Measurements from ENCODE around the gene FOXJ1. TPM values are rescaled to one million over a fixed set of nuclear protein-coding genes. Genes with fewer than 3 reads are reported as not detected.
A peak's percentile ranks its signal among the peaks of the same experiment; 100 is the strongest.

The FOXJ1 gene
- polyA plus RNA-seq, 1 of the 3 experiments (the other 2 are of a cell fraction), result not detected

- Histone ChIP-seq H3K9ac (no peak overlapping the region), H3K4me1 (ENCODE audit: control insufficient read depth in 1 of 2, insufficient read depth in 2 of 2, low read depth in 1 of 2, low read length in 1 of 2) (no peaks in the 10 kb centered on the region), H2AFZ (ENCODE audit: low read depth) (no peak overlapping the region), H3K4me3 (ENCODE audit: low read depth in 2 of 2, low read length in 1 of 2) (no peak overlapping the region), H3K9me2 (no peaks in the 10 kb centered on the region), H3K27ac (ENCODE audit: low read depth in 2 of 2, low read length in 1 of 2) (no peak overlapping the region), H3K9me3 (no peaks in the 10 kb centered on the region), H3K4me2 (no peak overlapping the region), H3F3A (replicated peaks; ENCODE audit: insufficient read depth) (peaks cover 5% of the 10 kb centered on the region), H3K27me3 (ENCODE audit: insufficient read depth) (no peaks in the 10 kb centered on the region), H3K79me2 (ENCODE audit: insufficient read depth) (no peaks in the 10 kb centered on the region), H3K36me3 (replicated peaks in 1 of 2; ENCODE audit: control insufficient read depth in 1 of 2, insufficient read depth in 2 of 2, low read length in 1 of 2) (peaks cover 36 to 96% of the 10 kb centered on the region in 2 experiments), H4K20me1 (ENCODE audit: insufficient read depth) (no peaks in the 10 kb centered on the region)
- DNase-seq, result peak; percentile 64
- TF ChIP-seq CTCF (IDR thresholded peaks at IDR 0.05), result 0 out of 2 replicates have a peak, but pooled peaks have one; percentile 14
- TF ChIP-seq NFIC (IDR thresholded peaks at IDR 0.05; ENCODE audit: borderline replicate concordance), result no peak
- POLR2A ChIA-PET, result interaction anchor here (1.4 kb wide), 1 partner anchor 8 kb away, joined by 8 read pairs; no protein-coding TSS in a partner anchor
- CTCF ChIA-PET, result interaction anchor here (0.7 to 3.2 kb wide), 8 partner anchors 8 to 183 kb away, joined by 3 to 10 read pairs (median 3); partner anchors contain the start of genes GALR2, MRPL38 and ZACN
- WGBS (ENCODE audit: low lambda C conversion rate), result 87% methylated on average over 21 of the region's 25 CpGs
Observed at GRCh38 chr17:76088041-76088867, 52.8 kb downstream of the FOXJ1 start.

GRCh38 chr17:76087531-76087930 lies 53.5 kb downstream of the FOXJ1 start:
- no peak overlapping the region for H3K4me3 ChIP-seq (ENCODE audit: low read depth in 2 of 2, low read length in 1 of 2)
- no peaks in the 10 kb centered on the region for H3K4me1 ChIP-seq (ENCODE audit: control insufficient read depth in 1 of 2, insufficient read depth in 2 of 2, low read depth in 1 of 2, low read length in 1 of 2)
- H3K9ac ChIP-seq, result no peak overlapping the region
- no peak overlapping the region for H3K27ac ChIP-seq (ENCODE audit: low read depth in 2 of 2, low read length in 1 of 2)
- CTCF ChIA-PET, result interaction anchor here (1.0 to 3.2 kb wide), 4 partner anchors 8 to 87 kb away, joined by 3 to 10 read pairs (median 4); partner anchors contain the start of genes CDK3, GALR2 and ZACN
- no peak overlapping the region for H2AFZ ChIP-seq (ENCODE audit: low read depth)
- no peak for TF ChIP-seq RXRA (IDR thresholded peaks at IDR 0.05; ENCODE audit: borderline replicate concordance, low read depth)
- TF ChIP-seq TEAD4 (IDR thresholded peaks at IDR 0.05; ENCODE audit: borderline replicate concordance, insufficient read depth), result no peak
- TF ChIP-seq RFX5 (IDR thresholded peaks at IDR 0.05; ENCODE audit: low read length), result no peak
- no peak for TF ChIP-seq MAX (IDR thresholded peaks at IDR 0.05; ENCODE audit: low read depth)
- TF ChIP-seq EP300 (IDR thresholded peaks at IDR 0.05; ENCODE audit: borderline replicate concordance in 1 of 2, low read depth in 1 of 2, low read length in 1 of 2), result no peak
- no peak for TF ChIP-seq EZH2phosphoT487 (IDR thresholded peaks at IDR 0.05; ENCODE audit: borderline replicate concordance, low read depth)
- TF ChIP-seq GABPA (IDR thresholded peaks at IDR 0.05; ENCODE audit: low read depth), result no peak
- TF ChIP-seq ZBTB33 (IDR thresholded peaks at IDR 0.05; ENCODE audit: borderline replicate concordance, low read depth), result no peak
- TF ChIP-seq CTCF (IDR thresholded peaks at IDR 0.05), result no peak
- TF ChIP-seq MXI1 (IDR thresholded peaks at IDR 0.05; ENCODE audit: low read depth, low read length), result no peak
- TF ChIP-seq GATA2 (CRISPR knock-in tag; IDR thresholded peaks at IDR 0.05), result no peak
- no peak for TF ChIP-seq SMC3 (IDR thresholded peaks at IDR 0.05; ENCODE audit: low read depth, low read length)
- no peak for TF ChIP-seq RAD21 (IDR thresholded peaks at IDR 0.05; ENCODE audit: low read length)
- no peak for TF ChIP-seq USF1 (IDR thresholded peaks at IDR 0.05; ENCODE audit: borderline replicate concordance, low read depth)
- no peak for TF ChIP-seq JUND (IDR thresholded peaks at IDR 0.05)
- peak; percentile 21 for DNase-seq
- H3K9me2 ChIP-seq, result no peaks in the 10 kb centered on the region
- 91% methylated on average over 11 of the region's 11 CpGs for WGBS (ENCODE audit: low lambda C conversion rate)
- POLR2A ChIA-PET, result no interaction called here
- H3K27me3 ChIP-seq (ENCODE audit: insufficient read depth), result no peaks in the 10 kb centered on the region
- no peaks in the 10 kb centered on the region for H4K20me1 ChIP-seq (ENCODE audit: insufficient read depth)
- no peaks in the 10 kb centered on the region for H3K79me2 ChIP-seq (ENCODE audit: insufficient read depth)
- no peaks in the 10 kb centered on the region for H3K9me3 ChIP-seq
- H3F3A ChIP-seq (replicated peaks; ENCODE audit: insufficient read depth), result peaks cover 5% of the 10 kb centered on the region
- H3K4me2 ChIP-seq, result no peak overlapping the region
- peaks cover 33 to 93% of the 10 kb centered on the region in 2 experiments for H3K36me3 ChIP-seq (replicated peaks in 1 of 2; ENCODE audit: control insufficient read depth in 1 of 2, insufficient read depth in 2 of 2, low read length in 1 of 2)
